RWPE1 (cell line): ENCODE results near the gene CLEC7A.

Experiments used
- CTCF ChIA-PET: fragments of 350-600 bp; sonication (Branson Sonifier 250); formaldehyde crosslinking; extraction: SDS; loops from one replicate; lab custom pipeline; 2021; lab: Yijun Ruan, JAX
- POLR2A ChIA-PET: fragments of 400-600 bp; formaldehyde crosslinking; extraction: SDS; loops from one replicate; lab custom pipeline; 2020; ENCODE audit warnings: antibody characterized with exemption; ENCODE audit not compliant: low non-redundant PET; lab: Yijun Ruan, JAX
- DNase-seq: peaks from one replicate; pipeline ENCODE4 v3.0.0; 2012; ENCODE audit warnings: low spot score
- H3K27ac ChIP-seq: fragments of 450-650 bp; 2 replicates; pipeline ENCODE4 v1.5.1; 2017
- CTCF ChIP-seq: fragments of 450-650 bp; conservative IDR thresholded peaks from 2 replicates; pipeline ENCODE4 v1.5.1; 2017; ENCODE audit warnings: low read depth, mild to moderate bottlenecking

The CLEC7A gene

GRCh38 chr12:10147714-10148403, 17.9 kb upstream of the CLEC7A start:
- no peak for DNase-seq
- CTCF ChIA-PET = interaction anchor here (0.8 kb wide), 1 partner anchor 397 kb away, joined by 3 read pairs; no protein-coding TSS in a partner anchor
- TF ChIP-seq CTCF = no peak
- POLR2A ChIA-PET = no interaction called here
- H3K27ac ChIP-seq = no peak overlapping the region

- no peak for TF ChIP-seq CTCF
- DNase-seq = no peak
- H3K27ac ChIP-seq = no peak overlapping the region
- CTCF ChIA-PET = interaction anchor here (0.5 to 1.6 kb wide), 3 partner anchors 10 to 109 kb away, joined by 3 to 4 read pairs (median 4); no protein-coding TSS in a partner anchor
- POLR2A ChIA-PET = no interaction called here
Observed at GRCh38 chr12:10142976-10143589, 13.1 kb upstream of the CLEC7A start.

GRCh38 chr12:10140001-10140400, 10.0 kb upstream of the CLEC7A start:
- ChIA-PET CTCF (interaction anchor here (0.6 to 1.8 kb wide), 10 partner anchors 13 to 526 kb away, joined by 3 to 11 read pairs (median 4); partner anchors contain the start of gene CLEC12B), POLR2A (no interaction called here)
- DNase-seq = peak; percentile 35
- no peak overlapping the region for H3K27ac ChIP-seq
- TF ChIP-seq CTCF = 0 out of 2 replicates have a peak, but pooled peaks have one; percentile 9

GRCh38 chr12:10136637-10137205, 6.7 kb upstream of the CLEC7A start:
- H3K27ac ChIP-seq = no peak overlapping the region
- ChIA-PET CTCF (interaction anchor here (0.6 to 0.7 kb wide), 3 partner anchors 105 to 348 kb away, joined by 3 to 4 read pairs (median 3); no protein-coding TSS in a partner anchor), POLR2A (no interaction called here)
- TF ChIP-seq CTCF = no peak
- no peak for DNase-seq

GRCh38 chr12:10135126-10135525, 5.1 kb upstream of the CLEC7A start:
- POLR2A ChIA-PET = no interaction called here
- DNase-seq = no peak
- CTCF ChIA-PET = no interaction called here
- TF ChIP-seq CTCF = no peak
- no peak overlapping the region for H3K27ac ChIP-seq

DNA sequence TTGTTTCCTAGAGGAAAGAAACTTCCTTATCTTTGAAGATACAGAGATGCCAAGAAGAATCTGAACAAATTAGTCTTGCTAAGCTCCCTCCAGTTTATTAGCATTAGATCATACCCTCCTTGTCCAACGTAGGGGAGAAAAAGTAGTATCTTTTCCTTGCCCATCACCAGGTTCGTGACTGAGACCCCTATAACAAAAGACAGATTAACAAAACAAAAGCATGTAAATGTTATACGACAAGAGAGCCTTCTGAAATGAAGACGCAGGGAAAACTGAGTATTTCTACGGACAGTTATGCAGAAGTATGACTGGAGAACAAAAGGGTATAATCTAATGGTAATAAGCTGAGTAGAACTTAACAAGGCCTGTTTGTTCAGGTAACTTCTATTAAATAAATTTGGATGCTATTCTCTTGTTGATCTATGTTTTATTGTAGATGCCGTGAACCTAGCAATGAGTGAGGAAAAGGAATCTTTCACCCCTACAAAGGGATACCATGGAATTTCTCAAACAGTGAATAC, 2.9 kb upstream of the CLEC7A start:
- DNase-seq = no peak
- H3K27ac ChIP-seq = no peak overlapping the region
- TF ChIP-seq CTCF = no peak
- POLR2A ChIA-PET = no interaction called here
- CTCF ChIA-PET = interaction anchor here (1.4 kb wide), 1 partner anchor 21 kb away, joined by 3 read pairs; no protein-coding TSS in a partner anchor
